Activated T-helper 1 cell treated with anti-CD3 and anti-CD28 coated beads, Interleukin-12 subunit alpha, Interleukin-12 subunit beta, Interleukin-2, Interleukin-4 antibody, amounts not matched to agents 30 ng/mL and 10 ng/mL and 1 ng/mL, durations not matched to agents 14 hours and 24 hours and 36 hours (primary cell): ENCODE results near the gene EPS15. TPM values are rescaled to one million over a fixed set of nuclear protein-coding genes. Genes with fewer than 3 reads are reported as not detected.
"Not testable (repeated sequence)": the region's sequence is repeated elsewhere in the genome, so short reads cannot be mapped to it uniquely, and the experiment has no call there.

Source experiments
- DNase-seq: peaks from one replicate; pipeline ENCODE4 v3.0.0; 2021; ENCODE audit warnings: low spot score
- H3K27ac Mint-ChIP-seq: one replicate; pipeline ENCODE4 v1.8.0; 2021; ENCODE audit warnings: mild to moderate bottlenecking, mixed read lengths
- H3K27me3 Mint-ChIP-seq: one replicate; pipeline ENCODE4 v1.8.0; 2022; ENCODE audit warnings: mild to moderate bottlenecking, moderate library complexity, mixed read lengths; ENCODE audit not compliant: insufficient read depth
- H3K36me3 Mint-ChIP-seq: one replicate; pipeline ENCODE4 v1.8.0; 2021; ENCODE audit warnings: low read depth, mixed read lengths
- H3K4me1 Mint-ChIP-seq: one replicate; pipeline ENCODE4 v1.8.0; 2021; ENCODE audit warnings: low read depth, mixed read lengths
- H3K4me3 Mint-ChIP-seq: one replicate; pipeline ENCODE4 v1.8.0; 2021; ENCODE audit warnings: mild to moderate bottlenecking, moderate library complexity, mixed read lengths
- H3K9me3 Mint-ChIP-seq: one replicate; pipeline ENCODE4 v1.8.0; 2021; ENCODE audit warnings: mixed read lengths
- intact Hi-C: fragments of 100-400 bp; cut with micrococcal nuclease; formaldehyde crosslinking; loops from one replicate; pipeline ENCODE4 v1.15.1; 2024
- total RNA-seq: library from RNA; stranded (reverse); gene quantifications from 2 replicates; pipeline ENCODE4 v1.2.3, GENCODE V29; 2022

Gene EPS15
- 53.0 and 55.5 TPM in 2 replicates for total RNA-seq

GRCh38 chr1:51519048-51519864 is at the start of gene EPS15:
Gene EPS15 (minus strand): TSS chr1:51519266. CDS start chr1:51519231, 35 bp downstream.
- Mint-ChIP-seq H3K9me3 (no peaks in the 10 kb centered on the region), H3K4me1 (peaks cover 61% of the 10 kb centered on the region), H3K27ac (peak within 1 kb of the TSS; percentile 98), H3K27me3 (no peaks in the 10 kb centered on the region), H3K36me3 (peaks cover 4% of the 10 kb centered on the region), H3K4me3 (peak within 1 kb of the TSS; percentile 98)
- intact Hi-C loops, result loop anchor here (1.0 to 10.0 kb wide), 10 partner anchors 14 to 544 kb away; partner anchors contain the start of genes BTF3L4, CDKN2C, NRDC and OSBPL9
- peak; percentile 82 for DNase-seq

- Mint-ChIP-seq H3K27ac (peak overlapping the region; percentile 90), H3K4me1 (no peaks in the 10 kb centered on the region), H3K4me3 (no peak overlapping the region), H3K27me3 (no peaks in the 10 kb centered on the region), H3K36me3 (peaks cover 3% of the 10 kb centered on the region), H3K9me3 (no peaks in the 10 kb centered on the region)
- intact Hi-C loops, result loop anchor here (2.0 to 5.0 kb wide), 3 partner anchors 48 to 159 kb away; partner anchors contain the start of genes EPS15 and OSBPL9
- no peak for DNase-seq
Measured at GRCh38 chr1:51568231-51568935, 49.3 kb upstream of the EPS15 start.

GRCh38 chr1:51567653-51568052 is 48.6 kb upstream of the EPS15 start:
- no peak overlapping the region for H3K4me3 Mint-ChIP-seq
- H3K27ac Mint-ChIP-seq, result no peak overlapping the region
- intact Hi-C loops, result loop anchor here (2.0 to 5.0 kb wide), 3 partner anchors 49 to 160 kb away; partner anchors contain the start of genes EPS15 and OSBPL9
- H3K9me3 Mint-ChIP-seq, result no peaks in the 10 kb centered on the region
- H3K36me3 Mint-ChIP-seq, result peaks cover 3% of the 10 kb centered on the region
- no peaks in the 10 kb centered on the region for H3K4me1 Mint-ChIP-seq
- H3K27me3 Mint-ChIP-seq, result no peaks in the 10 kb centered on the region
- no peak for DNase-seq

- intact Hi-C loops, result loop anchor here (5.0 kb wide), 1 partner anchor 161 kb away; no protein-coding TSS in a partner anchor
Measured at GRCh38 chr1:51566260-51566659, 47.2 kb upstream of the EPS15 start.

GRCh38 chr1:51565009-51565408 is 45.9 kb upstream of the EPS15 start:
- Mint-ChIP-seq H3K36me3 (peaks cover 3% of the 10 kb centered on the region), H3K27ac (no peak overlapping the region), H3K4me1 (no peaks in the 10 kb centered on the region), H3K4me3 (no peak overlapping the region), H3K9me3 (no peaks in the 10 kb centered on the region), H3K27me3 (no peaks in the 10 kb centered on the region)
- intact Hi-C loops, result loop anchor here (5.0 kb wide), 1 partner anchor 162 kb away; no protein-coding TSS in a partner anchor
- no peak for DNase-seq

More at GRCh38 chr1:51566260-51566659, 47.2 kb upstream of the EPS15 start:
- H3K4me3 Mint-ChIP-seq, result no peak overlapping the region
- DNase-seq, result no peak
- H3K4me1 Mint-ChIP-seq, result no peaks in the 10 kb centered on the region
- H3K27ac Mint-ChIP-seq, result no peak overlapping the region
- H3K27me3 Mint-ChIP-seq, result no peaks in the 10 kb centered on the region
- peaks cover 3% of the 10 kb centered on the region for H3K36me3 Mint-ChIP-seq
- H3K9me3 Mint-ChIP-seq, result no peaks in the 10 kb centered on the region

- Mint-ChIP-seq H3K9me3 (no peaks in the 10 kb centered on the region), H3K27me3 (no peaks in the 10 kb centered on the region), H3K27ac (no peak overlapping the region), H3K36me3 (peaks cover 3% of the 10 kb centered on the region), H3K4me3 (peak overlapping the region; percentile 41), H3K4me1 (peaks cover 4% of the 10 kb centered on the region)
- intact Hi-C loops, result loop anchor here (5.0 kb wide), 1 partner anchor 1833 kb away; no protein-coding TSS in a partner anchor
- peak; percentile 31 for DNase-seq
Measured at GRCh38 chr1:51564124-51564523, 45.1 kb upstream of the EPS15 start.

GRCh38 chr1:51561702-51562101 is 42.6 kb upstream of the EPS15 start:
- intact Hi-C loops, result loop anchor here (5.0 kb wide), 1 partner anchor 1836 kb away; no protein-coding TSS in a partner anchor

GRCh38 chr1:51560895-51561294 is 41.8 kb upstream of the EPS15 start:
- H3K4me1 Mint-ChIP-seq, result peaks cover 16% of the 10 kb centered on the region
- not testable (repeated sequence) for H3K27me3 Mint-ChIP-seq, H3K4me3 Mint-ChIP-seq, H3K9me3 Mint-ChIP-seq, H3K27ac Mint-ChIP-seq, DNase-seq, H3K36me3 Mint-ChIP-seq
- intact Hi-C loops, result loop anchor here (5.0 kb wide), 1 partner anchor 1836 kb away; no protein-coding TSS in a partner anchor

More at GRCh38 chr1:51561702-51562101, 42.6 kb upstream of the EPS15 start:
- no peak for DNase-seq
- H3K4me1 Mint-ChIP-seq, result peaks cover 16% of the 10 kb centered on the region
- H3K27ac Mint-ChIP-seq, result no peak overlapping the region
- H3K27me3 Mint-ChIP-seq, result no peaks in the 10 kb centered on the region
- H3K36me3 Mint-ChIP-seq, result peaks cover 3% of the 10 kb centered on the region
- H3K9me3 Mint-ChIP-seq, result no peaks in the 10 kb centered on the region
- H3K4me3 Mint-ChIP-seq, result no peak overlapping the region

GRCh38 chr1:51560034-51560433 is 41.0 kb upstream of the EPS15 start:
- H3K4me3 Mint-ChIP-seq, result no peak overlapping the region
- no peak for DNase-seq
- no peaks in the 10 kb centered on the region for H3K9me3 Mint-ChIP-seq
- H3K27me3 Mint-ChIP-seq, result no peaks in the 10 kb centered on the region
- H3K36me3 Mint-ChIP-seq, result peaks cover 3% of the 10 kb centered on the region
- no peak overlapping the region for H3K27ac Mint-ChIP-seq
- intact Hi-C loops, result loop anchor here (5.0 kb wide), 1 partner anchor 1837 kb away; no protein-coding TSS in a partner anchor
- H3K4me1 Mint-ChIP-seq, result peaks cover 16% of the 10 kb centered on the region

GRCh38 chr1:51559501-51559900 is 40.4 kb upstream of the EPS15 start:
- no peak for DNase-seq
- Mint-ChIP-seq H3K27me3 (no peaks in the 10 kb centered on the region), H3K4me3 (no peak overlapping the region), H3K27ac (no peak overlapping the region), H3K36me3 (peaks cover 3% of the 10 kb centered on the region), H3K9me3 (no peaks in the 10 kb centered on the region), H3K4me1 (peaks cover 16% of the 10 kb centered on the region)
- intact Hi-C loops, result no loop called here

- H3K27ac Mint-ChIP-seq, result peak overlapping the region; percentile 41
- no peaks in the 10 kb centered on the region for H3K27me3 Mint-ChIP-seq
- H3K4me3 Mint-ChIP-seq, result no peak overlapping the region
- H3K36me3 Mint-ChIP-seq, result peaks cover under 1% of the 10 kb centered on the region
- no peak for DNase-seq
- no peaks in the 10 kb centered on the region for H3K9me3 Mint-ChIP-seq
- peaks cover 16% of the 10 kb centered on the region for H3K4me1 Mint-ChIP-seq
- intact Hi-C loops, result no loop called here
Measured at GRCh38 chr1:51559064-51559500, 40.0 kb upstream of the EPS15 start.

GRCh38 chr1:51558375-51558924 is 39.4 kb upstream of the EPS15 start:
- no peaks in the 10 kb centered on the region for H3K9me3 Mint-ChIP-seq
- intact Hi-C loops, result no loop called here
- H3K27me3 Mint-ChIP-seq, result no peaks in the 10 kb centered on the region
- H3K4me3 Mint-ChIP-seq, result no peak overlapping the region
- peak overlapping the region; percentile 49 for H3K27ac Mint-ChIP-seq
- H3K4me1 Mint-ChIP-seq, result peaks cover 16% of the 10 kb centered on the region
- H3K36me3 Mint-ChIP-seq, result no peaks in the 10 kb centered on the region
- DNase-seq, result no peak
